GM18909 (cell line): ENCODE results near the gene PLEKHH2.
"Not testable (repeated sequence)": the region's sequence is repeated elsewhere in the genome, so short reads cannot be mapped to it uniquely, and the experiment has no call there.

Experiments
- ATAC-seq: cut with Tn5 transposase; IDR thresholded peaks from one replicate; pipeline ENCODE4 v1.9.1; 2021; ENCODE audit warnings: mild to moderate bottlenecking; ENCODE audit not compliant: unreplicated experiment, poor library complexity

Gene PLEKHH2

DNA sequence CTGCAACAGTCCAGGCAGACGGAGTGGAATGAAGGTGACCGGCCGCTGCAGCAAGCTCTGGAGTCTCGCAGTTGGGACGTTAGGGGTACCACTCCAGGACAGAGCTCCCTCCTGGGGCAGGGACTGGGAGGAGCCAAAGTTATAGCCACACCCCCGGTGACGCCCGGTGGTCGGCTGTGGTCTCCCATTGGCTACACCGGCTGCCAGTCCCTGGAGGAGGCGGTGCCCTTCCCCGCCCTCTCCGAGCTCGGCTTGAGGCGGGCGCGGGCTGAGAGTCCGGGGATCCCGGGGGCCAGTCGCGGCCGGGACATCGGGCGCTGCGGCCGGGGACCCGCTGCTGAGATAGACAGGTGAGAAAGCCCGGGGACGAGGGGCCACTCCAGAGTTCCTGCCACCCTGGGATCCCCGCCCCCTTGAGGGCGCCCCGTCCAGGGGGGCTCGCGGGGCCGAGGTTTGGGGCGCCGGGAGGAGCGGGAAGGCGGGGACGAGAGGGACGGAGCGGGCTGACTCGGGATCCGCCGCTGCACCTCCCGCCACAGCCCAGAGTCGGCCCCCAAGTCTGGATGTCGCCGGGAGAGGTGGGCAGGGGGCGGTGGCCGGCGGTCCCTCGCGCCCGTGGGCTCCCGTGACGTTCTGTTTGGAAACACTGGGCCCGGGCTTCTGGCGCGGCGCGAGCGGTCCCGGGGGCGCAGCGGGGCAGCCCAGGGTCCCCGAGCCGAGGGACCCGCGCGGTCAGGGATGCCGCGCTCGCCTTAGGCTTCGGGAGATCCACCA, at the start of gene PLEKHH2:
PLEKHH2 (plus strand) TSS at position 231 of the 774 bp plus-strand sequence. CDS start 7,414 bp downstream, outside the sequence.
- ATAC-seq = peak; percentile 100

DNA sequence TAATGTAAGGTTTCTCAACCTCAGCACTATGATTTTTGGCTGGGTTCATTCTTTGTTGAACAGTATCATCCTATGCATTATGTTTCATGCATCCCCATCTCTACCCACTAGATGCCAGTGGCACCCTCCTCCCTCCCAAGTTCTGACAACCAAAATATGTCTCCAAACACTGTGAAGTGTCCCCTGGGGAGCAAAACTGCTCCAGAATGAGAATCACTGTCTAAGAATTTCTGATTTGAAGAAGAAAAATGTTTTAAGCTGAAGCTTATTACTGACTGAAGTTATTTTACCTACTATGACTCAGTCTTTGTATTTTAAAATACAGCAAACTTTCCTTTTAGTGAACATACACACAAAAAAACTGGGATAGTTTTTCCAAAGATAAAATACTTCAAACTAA, 44.6 kb upstream of the PLEKHH2 start:
- no peak for ATAC-seq

DNA sequence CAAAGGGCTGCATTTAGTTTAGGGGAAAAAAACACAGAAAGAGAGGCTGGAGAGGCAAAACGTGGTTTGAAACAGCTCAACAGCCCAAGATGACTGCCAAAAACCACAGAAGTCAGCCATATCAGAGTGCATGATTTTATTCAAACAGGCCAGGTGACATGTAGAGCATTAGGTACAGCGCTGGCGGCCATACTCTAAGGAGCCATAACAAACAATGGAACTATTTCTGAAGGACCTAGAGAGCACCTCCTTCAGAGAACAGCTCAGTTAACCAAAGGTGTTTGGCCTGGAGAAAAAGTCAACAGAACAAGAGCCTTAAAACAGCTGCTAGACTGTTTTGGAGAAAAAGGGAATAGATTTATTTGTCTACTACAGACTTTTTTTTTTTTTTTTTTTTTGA, 43.8 kb upstream of the PLEKHH2 start:
- ATAC-seq = no peak

DNA sequence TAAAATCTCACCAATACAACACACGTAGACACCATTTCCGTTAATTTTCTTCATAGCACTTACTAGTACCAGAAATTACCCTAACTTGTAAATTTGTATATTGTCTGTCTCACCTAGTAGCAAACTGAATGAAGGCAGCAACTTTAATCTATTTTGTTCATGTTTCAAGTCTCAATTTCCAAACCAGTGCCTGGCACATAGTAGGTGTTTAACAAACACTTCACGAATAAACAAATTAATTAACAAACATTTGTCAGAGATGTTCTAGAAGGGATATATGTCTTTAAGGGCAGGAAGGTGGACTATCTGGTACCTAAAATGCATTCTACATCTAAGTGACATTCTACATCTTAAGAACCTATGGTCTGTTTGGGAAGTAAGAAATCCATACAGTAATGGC, 42.2 kb upstream of the PLEKHH2 start:
- ATAC-seq = no peak

DNA sequence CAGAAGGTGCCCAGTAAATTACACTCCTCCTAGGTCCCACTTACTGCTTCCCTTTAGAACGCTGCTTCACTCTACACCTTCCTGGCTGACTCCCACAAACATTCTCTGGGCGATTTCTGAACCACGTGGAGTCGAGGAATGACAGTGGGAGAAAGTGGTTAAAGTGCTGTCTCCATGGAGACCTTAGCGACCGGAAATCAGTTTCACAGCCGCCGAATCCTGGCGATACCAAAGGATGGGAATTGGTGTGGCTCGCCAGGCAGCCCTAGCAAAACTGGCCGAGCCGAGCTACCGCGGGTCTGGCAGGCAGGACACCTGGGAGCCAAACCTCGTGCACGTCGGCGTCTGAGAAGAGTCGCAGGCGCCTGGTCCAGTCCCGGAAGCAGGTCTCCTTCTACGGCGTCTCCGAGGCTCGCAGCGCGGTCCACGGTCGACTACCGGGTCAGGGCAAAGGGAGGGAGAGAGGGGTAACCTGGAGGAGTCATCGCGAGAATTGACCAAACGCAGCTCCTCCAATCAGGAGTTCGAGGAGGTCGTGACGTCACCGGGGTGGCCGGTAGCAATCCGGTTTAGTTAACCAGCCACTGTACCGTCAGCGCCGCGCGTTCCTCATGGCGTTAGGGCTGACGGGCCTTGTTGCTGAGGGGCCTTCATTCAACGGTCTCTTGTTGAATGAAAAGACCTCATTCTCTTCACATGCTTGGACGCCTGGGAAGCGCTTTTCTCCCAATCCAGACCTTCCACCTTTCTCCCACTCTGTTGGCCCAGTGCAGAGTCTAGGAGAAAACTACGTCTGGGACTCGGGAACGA, 41.3 kb upstream of the PLEKHH2 start, which contains the start of gene THADA:
THADA (minus strand) TSS at position 436 of the 810 bp plus-strand sequence. CDS start 3,646 bp downstream, outside the sequence.
- ATAC-seq = peak; percentile 99

DNA sequence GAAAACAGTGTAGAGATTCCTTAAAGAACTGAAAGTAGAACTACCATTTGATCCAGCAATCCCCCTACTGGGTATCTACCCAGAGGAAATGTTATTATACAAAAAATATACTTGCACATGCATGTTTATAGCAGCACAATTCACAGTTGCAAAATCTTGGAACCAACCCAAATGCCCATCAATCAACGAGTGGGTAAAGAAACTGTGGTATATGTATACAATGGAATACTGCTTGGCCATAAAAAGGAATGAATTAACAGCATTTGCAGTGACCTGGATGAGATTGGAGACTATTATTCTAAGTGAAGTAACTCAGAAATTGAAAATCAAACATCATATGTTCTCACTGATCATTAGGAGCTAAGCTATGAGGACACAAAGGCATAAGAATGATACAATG, 36.5 kb upstream of the PLEKHH2 start:
- not testable (repeated sequence) for ATAC-seq

DNA sequence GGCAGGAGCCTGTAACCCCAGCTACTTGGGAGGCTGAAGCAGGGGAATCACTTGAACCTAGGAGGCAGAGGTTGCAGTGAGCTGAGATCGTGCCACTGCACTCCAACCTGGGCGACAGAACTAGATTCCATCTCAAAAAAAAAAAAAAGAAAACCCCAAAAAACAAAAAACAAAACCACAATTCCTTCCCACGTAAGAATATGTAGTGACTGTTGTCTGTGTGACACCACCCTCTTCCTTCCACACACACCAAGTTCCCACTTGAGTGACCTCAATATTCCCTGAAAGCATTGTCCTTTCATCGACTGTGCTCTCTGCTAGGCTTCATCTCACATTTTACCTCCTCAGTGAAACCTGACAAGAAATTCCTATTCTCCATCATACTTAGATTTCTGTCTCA, 32.4 kb upstream of the PLEKHH2 start:
- no peak for ATAC-seq

DNA sequence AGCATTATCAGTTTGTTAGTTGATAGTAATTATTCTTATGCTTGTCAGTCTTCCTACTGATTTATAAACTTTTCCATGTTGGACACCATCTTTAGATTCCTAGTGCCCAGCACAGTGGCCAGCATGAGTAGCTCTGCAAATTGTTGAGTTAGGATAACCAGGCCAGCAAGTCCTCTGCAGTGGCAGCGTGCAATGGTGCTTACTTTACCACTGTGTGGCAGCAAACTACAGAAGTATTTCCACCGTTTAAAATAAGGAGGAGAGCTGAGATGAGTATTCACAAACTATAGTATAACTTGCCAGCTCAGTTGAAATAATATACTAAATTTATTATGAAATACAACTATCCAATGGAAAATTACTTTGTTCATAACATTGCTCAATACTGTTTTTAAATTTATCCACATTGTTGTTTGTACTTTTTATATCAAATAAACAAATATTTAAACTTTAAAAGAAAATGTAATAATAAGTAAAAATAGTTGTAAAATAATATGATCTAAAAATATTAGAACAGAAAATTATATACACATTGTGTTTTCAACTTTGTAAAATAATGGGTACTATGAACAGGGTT, 31.9 kb upstream of the PLEKHH2 start:
- ATAC-seq = no peak

DNA sequence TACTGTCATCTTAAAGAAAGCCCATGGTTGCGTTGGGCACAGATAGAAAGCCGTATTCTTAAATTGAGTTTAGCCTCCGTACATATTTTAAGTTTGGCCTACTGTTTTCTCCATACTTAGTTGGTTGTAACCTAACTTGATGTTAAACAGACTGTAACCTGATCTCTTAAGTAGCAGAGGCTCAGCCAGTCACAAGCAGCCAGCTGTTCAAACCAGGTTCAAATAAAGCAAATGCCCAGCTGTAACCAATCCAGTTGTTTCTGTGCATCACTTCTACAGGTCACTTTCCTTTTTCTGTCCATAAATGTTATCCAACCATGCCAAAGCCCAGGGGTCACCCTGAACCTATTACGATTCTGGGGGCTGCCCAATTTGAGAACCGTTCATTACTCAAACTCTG, 31.2 kb upstream of the PLEKHH2 start:
- no peak for ATAC-seq

DNA sequence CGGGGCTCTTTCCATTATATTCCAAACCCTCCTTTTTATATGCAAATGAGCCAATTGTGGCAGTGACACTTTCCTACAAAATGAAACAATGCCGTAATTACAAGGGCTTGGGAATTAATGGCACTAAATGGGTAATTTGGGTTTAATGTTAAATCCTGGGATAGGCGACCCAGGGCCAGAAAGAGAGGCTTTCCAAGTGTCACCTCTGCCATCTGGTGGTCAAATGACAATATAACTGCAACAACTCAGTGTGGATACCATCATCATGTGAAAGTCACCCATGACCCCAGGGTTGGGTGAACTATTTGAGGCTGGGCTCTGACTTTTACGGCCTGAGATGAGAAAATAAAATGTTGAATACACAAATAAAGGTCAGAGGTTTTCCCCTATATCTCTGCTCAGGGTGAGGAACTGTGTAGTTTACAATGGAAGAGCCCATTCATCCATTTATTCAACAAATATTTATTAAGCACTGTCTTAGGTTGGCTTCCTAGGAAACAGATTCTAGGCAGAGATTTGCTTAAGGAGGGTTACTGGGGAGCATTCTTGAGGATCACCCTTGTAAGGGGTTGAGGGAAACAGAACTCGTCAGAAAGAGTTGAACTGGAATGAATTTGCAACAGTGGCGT, 27.7 kb upstream of the PLEKHH2 start:
- ATAC-seq = peak; percentile 59

DNA sequence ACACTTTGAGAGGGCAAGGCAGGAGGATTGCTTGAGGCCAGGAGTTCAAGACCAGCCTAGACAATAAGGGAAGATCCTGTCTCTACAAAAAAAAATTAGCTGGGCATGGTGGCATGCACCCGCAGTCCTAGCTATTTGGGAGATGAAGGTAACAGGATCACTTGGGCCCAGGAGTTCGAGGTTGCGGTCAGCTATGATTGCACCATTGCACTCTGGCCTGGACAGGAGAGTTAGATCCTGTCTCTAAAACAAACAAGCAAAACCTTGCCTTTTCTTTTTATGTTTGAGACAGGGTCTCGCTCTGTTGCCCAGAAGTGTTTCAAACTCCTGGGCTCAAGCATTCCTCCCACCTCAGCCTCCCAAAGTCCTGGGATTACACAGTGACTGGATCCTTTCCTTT, 26.7 kb upstream of the PLEKHH2 start:
- no peak for ATAC-seq

DNA sequence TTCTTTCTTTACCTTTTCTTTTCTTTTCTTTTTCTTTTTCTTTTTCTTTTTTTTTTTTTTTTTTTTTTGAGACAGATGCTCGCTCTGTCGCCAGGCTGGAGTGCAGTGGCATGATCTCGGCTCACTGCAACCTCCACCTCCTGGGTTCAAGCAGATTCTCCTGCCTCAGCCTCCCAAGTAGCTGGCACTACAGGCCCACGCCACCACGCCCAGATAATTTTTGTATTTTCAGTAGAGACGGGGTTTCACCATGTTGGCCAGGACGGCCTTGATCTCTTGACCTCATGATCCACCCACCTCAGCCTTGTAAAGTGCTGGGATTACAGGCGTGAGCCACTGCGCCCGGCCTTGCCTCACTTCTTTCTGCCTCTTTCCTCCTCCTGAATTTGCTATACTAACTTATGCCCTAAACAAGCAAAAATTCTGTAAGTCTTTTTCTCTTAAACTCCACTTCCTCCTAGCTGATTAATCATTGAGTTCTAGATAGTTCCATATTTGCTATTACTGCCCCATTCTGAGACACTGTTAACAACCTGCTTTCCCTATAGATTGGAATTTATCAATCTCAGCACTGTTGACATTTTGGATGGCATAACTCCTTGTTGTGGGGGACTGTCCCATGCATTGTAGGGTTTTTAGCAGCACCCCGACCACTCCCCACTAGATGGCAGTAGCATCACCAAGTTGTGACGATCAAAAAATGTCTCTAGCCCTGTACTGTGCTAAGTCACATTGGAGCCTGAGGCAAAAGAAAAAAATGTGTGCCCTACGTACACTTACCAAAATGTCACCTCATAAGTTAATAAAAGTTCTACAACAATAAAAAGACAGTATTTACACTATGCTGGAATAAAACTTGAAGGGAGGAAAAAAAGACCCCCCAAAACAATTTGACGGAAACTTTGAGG, 24.8 kb upstream of the PLEKHH2 start:
- ATAC-seq = no peak

DNA sequence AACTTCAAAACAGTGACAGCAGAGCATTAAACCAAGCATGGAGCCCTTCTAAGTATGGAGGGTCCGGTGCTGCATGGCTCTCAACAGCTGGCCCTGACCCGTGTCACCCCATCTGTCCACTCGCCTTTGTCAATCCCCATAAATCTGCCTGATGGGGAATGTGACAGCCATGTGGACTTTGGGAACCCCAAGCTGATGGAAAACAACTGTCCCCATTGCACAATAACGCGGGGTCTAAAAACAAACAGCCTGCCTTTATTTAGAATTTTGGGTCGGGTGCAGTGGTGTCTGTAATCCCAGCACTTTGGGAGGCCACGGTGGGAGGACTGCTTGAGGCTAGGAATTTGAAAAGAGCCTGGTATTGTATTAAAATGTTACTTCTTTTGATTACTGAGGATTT, 24.1 kb upstream of the PLEKHH2 start:
- no peak for ATAC-seq

DNA sequence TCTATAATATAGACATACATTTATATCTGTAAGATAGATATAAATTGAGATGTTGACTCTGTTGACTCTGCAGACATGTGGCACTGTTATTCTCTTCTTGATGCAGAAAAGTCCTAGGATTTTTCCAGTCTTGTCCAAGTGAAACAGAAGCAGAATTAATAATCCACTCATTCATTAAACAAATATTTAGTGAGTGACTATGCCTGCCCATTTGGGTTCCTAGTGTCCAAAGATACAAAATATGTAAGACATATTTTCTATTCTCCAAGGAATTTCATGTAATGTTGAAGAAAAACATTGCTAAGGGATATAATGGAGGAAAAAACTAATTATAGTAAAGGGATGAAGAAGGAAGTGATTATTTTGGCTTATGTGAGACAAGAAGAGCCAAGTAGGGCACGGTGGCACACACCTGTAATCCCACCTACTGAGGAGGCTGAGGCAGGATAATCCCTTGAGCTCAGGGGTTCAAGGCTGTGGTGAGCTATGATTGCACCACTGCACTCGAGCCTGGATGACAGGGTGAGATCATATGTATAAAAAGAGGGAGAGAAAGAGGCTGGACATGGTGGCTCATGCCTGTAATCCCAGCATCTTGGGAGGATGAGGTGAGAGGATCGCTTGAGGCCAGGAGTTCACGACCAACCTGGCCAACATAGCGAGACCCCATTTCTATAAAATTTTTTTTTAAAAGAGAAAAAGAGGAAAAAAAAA, 19.9 kb upstream of the PLEKHH2 start:
- ATAC-seq = no peak

DNA sequence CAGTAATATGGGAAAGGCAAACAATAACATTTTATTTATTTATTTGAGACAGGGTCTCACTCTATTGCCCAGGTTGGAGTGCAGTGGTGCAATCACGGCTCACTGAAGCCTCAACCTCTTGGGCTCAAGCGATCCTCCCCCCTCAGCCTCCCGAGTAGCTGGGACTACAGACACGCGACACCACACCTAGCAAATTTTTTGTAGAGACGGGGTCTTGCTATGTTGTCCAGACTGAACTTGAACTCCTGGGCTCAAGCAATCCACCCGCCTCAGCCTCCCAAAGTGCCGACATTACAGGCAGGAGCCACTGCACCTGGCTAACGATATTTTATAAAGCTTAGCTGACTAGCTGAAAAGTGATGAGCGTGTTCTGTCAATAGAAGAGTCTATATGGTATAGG, 17.5 kb upstream of the PLEKHH2 start:
- ATAC-seq = no peak

DNA sequence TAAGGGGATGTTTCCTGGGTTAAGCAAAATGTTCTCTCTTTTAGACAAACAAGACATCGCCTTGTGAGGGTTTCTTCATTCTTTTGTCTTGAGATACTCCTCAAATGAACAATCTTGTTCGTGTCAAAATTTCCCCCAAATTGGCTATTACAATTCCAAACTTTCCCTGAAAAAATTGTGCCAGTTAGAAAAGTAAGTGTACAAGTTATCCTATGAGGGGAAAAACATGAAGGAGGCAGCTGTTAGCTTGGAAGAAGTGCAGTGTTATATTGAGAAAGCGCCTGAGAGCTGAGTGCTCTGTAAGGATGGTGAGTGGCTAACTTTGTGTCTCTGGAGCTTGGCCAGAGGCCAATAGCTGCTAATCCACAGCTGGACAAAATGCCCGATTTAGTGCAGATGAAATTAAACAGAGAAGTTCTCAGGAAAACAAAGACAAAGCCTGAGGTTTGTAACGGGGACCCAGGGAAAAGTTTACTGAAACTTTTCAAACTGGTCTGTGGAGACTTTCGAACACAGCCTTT, 14.1 kb upstream of the PLEKHH2 start:
- ATAC-seq = no peak

DNA sequence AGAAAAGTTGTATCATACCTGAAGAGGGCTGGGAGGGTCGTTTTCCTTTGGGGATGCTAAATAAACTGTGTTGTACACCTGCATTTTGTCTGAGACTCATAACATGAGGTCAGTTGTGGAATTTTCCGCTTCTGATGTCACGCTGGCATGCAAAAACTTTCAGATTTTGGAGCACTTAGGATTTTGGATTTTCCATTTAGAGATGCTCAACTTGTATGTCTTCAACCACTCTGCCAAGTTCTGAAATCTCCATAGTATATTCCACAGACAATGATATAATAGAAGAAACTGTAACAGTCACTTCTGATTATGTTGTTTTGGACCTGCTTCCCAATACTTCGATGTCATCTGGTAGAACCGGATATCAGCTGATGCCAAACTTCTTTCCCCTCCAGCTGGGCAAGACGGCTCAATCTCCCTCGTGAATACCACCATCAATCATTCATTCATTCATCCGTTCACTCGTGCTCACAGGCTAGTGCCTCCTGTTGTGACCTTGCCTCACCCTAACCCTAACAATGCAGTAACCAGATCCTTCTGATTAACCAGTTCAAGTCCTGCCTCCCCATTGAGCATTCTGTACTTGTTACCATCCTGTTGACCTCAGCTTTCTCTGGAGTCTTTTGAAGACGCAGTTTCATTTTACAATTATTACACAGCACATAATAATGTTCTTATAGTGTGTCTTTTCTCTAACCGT, 5.3 kb upstream of the PLEKHH2 start:
- no peak for ATAC-seq

DNA sequence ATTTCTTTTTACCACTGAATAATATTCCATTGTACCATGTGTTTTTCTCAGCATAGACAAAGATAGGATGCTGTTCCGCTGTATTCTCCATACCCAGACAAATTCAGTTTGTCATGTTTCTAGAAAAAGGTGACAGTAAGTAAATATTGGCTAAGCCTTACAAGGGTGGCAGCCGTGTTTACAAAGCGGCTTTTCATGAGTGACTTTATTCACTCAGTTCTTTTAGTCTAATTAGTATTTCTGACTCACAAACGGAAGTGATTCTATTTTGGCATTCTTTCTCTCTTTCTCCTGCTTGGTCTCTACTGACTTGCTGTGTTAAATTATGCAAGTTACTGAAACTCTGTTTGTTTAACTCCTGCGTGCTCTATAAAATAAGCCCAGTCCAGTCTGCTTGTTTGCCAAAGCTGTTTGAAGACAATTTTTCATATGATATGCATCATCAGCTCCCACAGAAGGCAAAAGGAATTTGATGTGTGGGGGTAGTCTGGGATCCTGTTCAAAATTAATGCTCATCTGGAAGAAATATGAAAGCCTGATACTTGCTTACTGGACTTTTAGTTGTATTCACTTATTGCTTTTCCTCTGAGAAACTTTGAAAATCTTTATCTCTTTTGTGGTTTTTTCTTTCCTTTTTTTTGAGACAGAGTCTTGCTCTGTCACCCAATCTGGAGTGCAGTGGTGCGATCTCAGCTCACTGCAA, 2.3 kb upstream of the PLEKHH2 start:
- no peak for ATAC-seq
